SK-N-SH treated with all-trans-retinoic acid at 6 μM for 48 hours (cell line): ENCODE results near the gene HMGN4.

Source experiments
- ARNTL ChIP-seq: fragments of 450-650 bp; formaldehyde crosslinking; IDR thresholded peaks from 2 replicates; pipeline ENCODE4 v1.5.0; 2020; ENCODE audit warnings: low read depth, mild to moderate bottlenecking, moderate library complexity, borderline replicate concordance
- GLIS3 ChIP-seq: fragments of 250-450 bp; sonication (Bioruptor Pico); IDR thresholded peaks from 2 replicates; pipeline ENCODE4 v1.5.0; 2020; ENCODE audit warnings: mild to moderate bottlenecking, moderate library complexity
- OSR1 ChIP-seq: fragments of 250-450 bp; sonication (Bioruptor Pico); IDR thresholded peaks from 2 replicates; pipeline ENCODE4 v1.8.0; 2022; ENCODE audit warnings: moderate library complexity, mild to moderate bottlenecking, inconsistent platforms
- PPARA ChIP-seq: fragments of 250-450 bp; sonication (Bioruptor Pico); IDR thresholded peaks from 2 replicates; pipeline ENCODE4 v1.5.0; 2020; ENCODE audit warnings: mild to moderate bottlenecking, borderline replicate concordance
- TCF4 ChIP-seq: fragments of 250-450 bp; sonication (Bioruptor Pico); IDR thresholded peaks from 2 replicates; pipeline ENCODE4 v1.8.0; 2021; ENCODE audit warnings: mild to moderate bottlenecking, moderate library complexity, borderline replicate concordance
- ZC3H10 ChIP-seq: fragments of 250-450 bp; sonication (Bioruptor Pico); IDR thresholded peaks from 2 replicates; pipeline ENCODE4 v1.5.1; 2021; ENCODE audit warnings: mild to moderate bottlenecking, moderate library complexity
- ZFP3 ChIP-seq: fragments of 250-450 bp; sonication (Bioruptor Pico); IDR thresholded peaks from 2 replicates; pipeline ENCODE4 v1.5.0; 2020; ENCODE audit warnings: mild to moderate bottlenecking, moderate library complexity
- ZNF565 ChIP-seq: fragments of 450-650 bp; formaldehyde crosslinking; conservative IDR thresholded peaks from 2 replicates; pipeline ENCODE4 v1.5.0; 2020; ENCODE audit warnings: low read depth, mild to moderate bottlenecking, moderate library complexity
- TF ChIP-seq, protein P1 (sequence below): fragments of 250-450 bp; sonication (Bioruptor Pico); IDR thresholded peaks from 2 replicates; pipeline ENCODE4 v1.8.0; 2020; ENCODE audit warnings: mild to moderate bottlenecking, moderate library complexity, borderline replicate concordance
- TF ChIP-seq, protein P2 (sequence below): fragments of 250-450 bp; sonication (Bioruptor Pico); IDR thresholded peaks from 2 replicates; pipeline ENCODE4 v1.5.1; 2021; ENCODE audit warnings: mild to moderate bottlenecking, moderate library complexity
- TF ChIP-seq, protein P3 (sequence below): fragments of 250-450 bp; sonication (Bioruptor Pico); IDR thresholded peaks from 2 replicates; pipeline ENCODE4 v1.8.0; 2021; ENCODE audit warnings: low read depth, mild to moderate bottlenecking, moderate library complexity, borderline replicate concordance

DNA sequence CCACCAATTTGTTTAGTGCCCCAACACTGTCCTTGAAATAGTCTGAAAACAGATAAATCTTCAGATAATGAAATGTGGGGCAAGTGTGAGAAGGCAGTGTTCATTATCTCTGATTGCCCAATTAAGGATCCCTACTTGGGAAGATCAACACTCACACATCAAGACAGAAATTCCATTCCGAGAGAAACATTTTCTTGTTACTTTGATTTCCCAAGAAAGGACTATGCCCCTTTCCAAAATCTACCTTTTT is 16.2 kb downstream of the HMGN4 start:
- TF ChIP-seq, protein P1, sequence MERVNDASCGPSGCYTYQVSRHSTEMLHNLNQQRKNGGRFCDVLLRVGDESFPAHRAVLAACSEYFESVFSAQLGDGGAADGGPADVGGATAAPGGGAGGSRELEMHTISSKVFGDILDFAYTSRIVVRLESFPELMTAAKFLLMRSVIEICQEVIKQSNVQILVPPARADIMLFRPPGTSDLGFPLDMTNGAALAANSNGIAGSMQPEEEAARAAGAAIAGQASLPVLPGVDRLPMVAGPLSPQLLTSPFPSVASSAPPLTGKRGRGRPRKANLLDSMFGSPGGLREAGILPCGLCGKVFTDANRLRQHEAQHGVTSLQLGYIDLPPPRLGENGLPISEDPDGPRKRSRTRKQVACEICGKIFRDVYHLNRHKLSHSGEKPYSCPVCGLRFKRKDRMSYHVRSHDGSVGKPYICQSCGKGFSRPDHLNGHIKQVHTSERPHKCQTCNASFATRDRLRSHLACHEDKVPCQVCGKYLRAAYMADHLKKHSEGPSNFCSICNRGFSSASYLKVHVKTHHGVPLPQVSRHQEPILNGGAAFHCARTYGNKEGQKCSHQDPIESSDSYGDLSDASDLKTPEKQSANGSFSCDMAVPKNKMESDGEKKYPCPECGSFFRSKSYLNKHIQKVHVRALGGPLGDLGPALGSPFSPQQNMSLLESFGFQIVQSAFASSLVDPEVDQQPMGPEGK (CRISPR knock-in tag), result no peak
- TF ChIP-seq GLIS3 (no peak), ZFP3 (CRISPR knock-in tag) (no peak), PPARA (CRISPR knock-in tag) (no peak), ZC3H10 (CRISPR knock-in tag) (no peak), ARNTL (CRISPR knock-in tag) (no peak), TCF4 (no peak), OSR1 (no peak), ZNF565 (CRISPR knock-in tag) (no peak)
- TF ChIP-seq, protein P2, sequence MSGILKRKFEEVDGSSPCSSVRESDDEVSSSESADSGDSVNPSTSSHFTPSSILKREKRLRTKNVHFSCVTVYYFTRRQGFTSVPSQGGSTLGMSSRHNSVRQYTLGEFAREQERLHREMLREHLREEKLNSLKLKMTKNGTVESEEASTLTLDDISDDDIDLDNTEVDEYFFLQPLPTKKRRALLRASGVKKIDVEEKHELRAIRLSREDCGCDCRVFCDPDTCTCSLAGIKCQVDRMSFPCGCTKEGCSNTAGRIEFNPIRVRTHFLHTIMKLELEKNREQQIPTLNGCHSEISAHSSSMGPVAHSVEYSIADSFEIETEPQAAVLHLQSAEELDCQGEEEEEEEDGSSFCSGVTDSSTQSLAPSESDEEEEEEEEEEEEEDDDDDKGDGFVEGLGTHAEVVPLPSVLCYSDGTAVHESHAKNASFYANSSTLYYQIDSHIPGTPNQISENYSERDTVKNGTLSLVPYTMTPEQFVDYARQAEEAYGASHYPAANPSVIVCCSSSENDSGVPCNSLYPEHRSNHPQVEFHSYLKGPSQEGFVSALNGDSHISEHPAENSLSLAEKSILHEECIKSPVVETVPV, result no peak
- TF ChIP-seq, protein P3, sequence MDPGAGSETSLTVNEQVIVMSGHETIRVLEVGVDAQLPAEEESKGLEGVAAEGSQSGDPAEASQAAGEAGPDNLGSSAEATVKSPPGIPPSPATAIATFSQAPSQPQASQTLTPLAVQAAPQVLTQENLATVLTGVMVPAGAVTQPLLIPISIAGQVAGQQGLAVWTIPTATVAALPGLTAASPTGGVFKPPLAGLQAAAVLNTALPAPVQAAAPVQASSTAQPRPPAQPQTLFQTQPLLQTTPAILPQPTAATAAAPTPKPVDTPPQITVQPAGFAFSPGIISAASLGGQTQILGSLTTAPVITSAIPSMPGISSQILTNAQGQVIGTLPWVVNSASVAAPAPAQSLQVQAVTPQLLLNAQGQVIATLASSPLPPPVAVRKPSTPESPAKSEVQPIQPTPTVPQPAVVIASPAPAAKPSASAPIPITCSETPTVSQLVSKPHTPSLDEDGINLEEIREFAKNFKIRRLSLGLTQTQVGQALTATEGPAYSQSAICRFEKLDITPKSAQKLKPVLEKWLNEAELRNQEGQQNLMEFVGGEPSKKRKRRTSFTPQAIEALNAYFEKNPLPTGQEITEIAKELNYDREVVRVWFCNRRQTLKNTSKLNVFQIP (CRISPR knock-in tag), result no peak
